Esophagus squamous epithelium (tissue), 5 donors: ENCODE data around the gene CNOT4. TPM values are rescaled to one million over a fixed set of nuclear protein-coding genes. Genes with fewer than 3 reads are reported as not detected.

Experiments used
- DNase-seq: peaks from one replicate; lab custom pipeline; 2025; lab: John Stamatoyannopoulos, UW
- H3K27ac ChIP-seq, 4 donors: fragments of 200-600 bp; sonication (generic); one replicate each; pipeline ENCODE4 v1.5.1; 2016 to 2019; ENCODE audit warnings: mild to moderate bottlenecking in 1 of 4
- H3K27me3 ChIP-seq, 4 donors: fragments of 200-600 bp; sonication (generic); 1 replicate in 3 of 4; 2 replicates in 1 of 4; pipeline versions ENCODE4 v1.5.1 to v1.6.0; 2017 to 2021; ENCODE audit warnings: antibody characterized with exemption in 1 of 4
- H3K36me3 ChIP-seq, 3 donors: fragments of 200-600 bp; sonication (generic); one replicate each; pipeline ENCODE4 v1.5.1; 2016 to 2019
- H3K4me1 ChIP-seq, 3 donors: fragments of 200-600 bp; sonication (generic); one replicate each; pipeline ENCODE4 v1.5.1; 2017 to 2019
- H3K4me3 ChIP-seq, 4 donors: fragments of 200-600 bp; sonication (generic); 1 replicate in 3 of 4; 2 replicates in 1 of 4; pipeline ENCODE4 v1.5.1; 2016 to 2019; ENCODE audit warnings: mild to moderate bottlenecking in 2 of 4, moderate library complexity in 1 of 4
- H3K9me3 ChIP-seq, 3 donors: fragments of 200-600 bp; sonication (generic); one replicate each; pipeline ENCODE4 v1.5.1; 2016 to 2019
- CTCF ChIP-seq, 6 experiments: fragments of 450-650 bp in 4 of 6; fragments of 200-600 bp in 2 of 6; sonication (generic) in 2 of 6; IDR thresholded peaks; one replicate each; pipeline ENCODE4 v1.5.1; 2016 to 2019; ENCODE audit warnings: antibody characterized with exemption in 6 of 6, mild to moderate bottlenecking in 4 of 6, moderate library complexity in 4 of 6
- POLR2A ChIP-seq, 4 donors: fragments of 450-650 bp; IDR thresholded peaks; one replicate each; pipeline ENCODE4 v1.6.1; 2017; ENCODE audit warnings: antibody characterized with exemption in 4 of 4, mild to moderate bottlenecking in 4 of 4, moderate library complexity in 3 of 4
- WGBS, 2 donors: methylation state at CpG; one replicate each; pipeline ENCODE4 v1.1.5; 2018; 5-methylcytosine and 5-hydroxymethylcytosine counted together
- intact Hi-C: fragments of 100-400 bp; cut with DNase I; formaldehyde crosslinking; loops from one replicate; pipeline ENCODE4 v1.15.0; 2022
- total RNA-seq, 4 donors: library from RNA; depleted of rRNA; stranded (reverse); fragments of >200 nt; gene quantifications; one replicate each; pipeline ENCODE4 v1.1.0, GENCODE V29; 2016
- donor health status: DM: yes; HTN: yes; CAD: no.

The CNOT4 gene
- total RNA-seq, 4 donors from 2014 or later: 7.3 to 20.0 (median 14.0) TPM

GRCh38 chr7:135493362-135493761 is 16.5 kb downstream of the CNOT4 start:
- no peaks in the 10 kb centered on the region for H3K9me3 ChIP-seq
- no peak overlapping the region for H3K4me3 ChIP-seq
- peaks cover 0 to 9% (median 3%) of the 10 kb centered on the region in 3 donors for H3K4me1 ChIP-seq
- H3K27ac ChIP-seq: no peak overlapping the region
- no peak for DNase-seq
- intact Hi-C loops: no loop called here
- H3K27me3 ChIP-seq: no peaks in the 10 kb centered on the region
- WGBS, 2 donors: 79 to 82% methylated on average over 1 of the region's 1 CpG
- TF ChIP-seq POLR2A (IDR thresholded peaks at IDR 0.05) (no peak), CTCF (IDR thresholded peaks at IDR 0.05) (no peak)
- H3K36me3 ChIP-seq: no peaks in the 10 kb centered on the region

GRCh38 chr7:135492151-135492550 is 17.8 kb downstream of the CNOT4 start:
- no peak overlapping the region for H3K4me3 ChIP-seq
- no peak overlapping the region for H3K27ac ChIP-seq
- no peaks in the 10 kb centered on the region for H3K9me3 ChIP-seq
- no peaks in the 10 kb centered on the region for H3K36me3 ChIP-seq
- intact Hi-C loops: no loop called here
- DNase-seq: no peak
- no peak for TF ChIP-seq POLR2A (IDR thresholded peaks at IDR 0.05)
- 93 to 95% methylated on average over 4 of the region's 4 CpGs for WGBS, 2 donors
- no peaks in the 10 kb centered on the region for H3K4me1 ChIP-seq
- H3K27me3 ChIP-seq: no peaks in the 10 kb centered on the region

GRCh38 chr7:135490783-135491182 is 19.1 kb downstream of the CNOT4 start:
- intact Hi-C loops: no loop called here
- DNase-seq: no peak
- H3K36me3 ChIP-seq: no peaks in the 10 kb centered on the region
- H3K9me3 ChIP-seq: no peaks in the 10 kb centered on the region
- no peaks in the 10 kb centered on the region for H3K4me1 ChIP-seq
- no peak for TF ChIP-seq CTCF (IDR thresholded peaks at IDR 0.05)
- TF ChIP-seq POLR2A (IDR thresholded peaks at IDR 0.05): no peak
- H3K27me3 ChIP-seq: no peaks in the 10 kb centered on the region
- H3K4me3 ChIP-seq: no peak overlapping the region
- H3K27ac ChIP-seq: no peak overlapping the region

GRCh38 chr7:135489791-135490190 is 20.1 kb downstream of the CNOT4 start:
- Histone ChIP-seq H3K4me1 (no peaks in the 10 kb centered on the region), H3K27ac (no peak overlapping the region), H3K4me3 (no peak overlapping the region), H3K36me3 (peaks cover 0 to 7% (median 0%) of the 10 kb centered on the region in 3 donors), H3K9me3 (no peaks in the 10 kb centered on the region), H3K27me3 (no peaks in the 10 kb centered on the region)
- no peak for DNase-seq
- intact Hi-C loops: no loop called here
- WGBS, 2 donors: 75 to 78% methylated on average over 3 of the region's 3 CpGs
- no peak for TF ChIP-seq POLR2A (IDR thresholded peaks at IDR 0.05)

- peaks cover 0 to 14% (median 0%) of the 10 kb centered on the region in 3 donors for H3K36me3 ChIP-seq
- TF ChIP-seq CTCF (IDR thresholded peaks at IDR 0.05) (no peak), POLR2A (IDR thresholded peaks at IDR 0.05) (no peak)
- no peaks in the 10 kb centered on the region for H3K27me3 ChIP-seq
- intact Hi-C loops: no loop called here
- no peak overlapping the region for H3K27ac ChIP-seq
- 63 to 65% methylated on average over 3 of the region's 3 CpGs for WGBS, 2 donors
- no peaks in the 10 kb centered on the region for H3K4me1 ChIP-seq
- DNase-seq: no peak
- no peaks in the 10 kb centered on the region for H3K9me3 ChIP-seq
- no peak overlapping the region for H3K4me3 ChIP-seq
These were observed 23.5 kb downstream of the CNOT4 start for GRCh38 chr7:135486261-135486920.

GRCh38 chr7:135481598-135481979 is 28.3 kb downstream of the CNOT4 start:
- Histone ChIP-seq H3K27me3 (no peaks in the 10 kb centered on the region), H3K36me3 (peaks cover 0 to 28% (median 0%) of the 10 kb centered on the region in 3 donors), H3K27ac (no peak overlapping the region), H3K9me3 (no peaks in the 10 kb centered on the region), H3K4me1 (no peaks in the 10 kb centered on the region), H3K4me3 (no peak overlapping the region)
- TF ChIP-seq CTCF (IDR thresholded peaks at IDR 0.05) (no peak), POLR2A (IDR thresholded peaks at IDR 0.05) (no peak)
- no peak for DNase-seq
- intact Hi-C loops: no loop called here
